ENCODE measurements around the gene IRS4.

GRCh38 chrX:108731153-108731552 lies 5.2 kb downstream of the IRS4 start:
- TF ChIP-seq CTCF (IDR thresholded peaks at IDR 0.05; ENCODE audit: borderline replicate concordance, extremely low read depth, low read length, poor library complexity, severe bottlenecking) (no peak), EZH2 (IDR thresholded peaks at IDR 0.05; ENCODE audit: borderline replicate concordance, low read depth, low read length, severe bottlenecking) (no peak)
